GM23338 (cell line): ENCODE data around the gene RAB11FIP3.

ENCODE experiments used
- CREB1 ChIP-seq: fragments of 250-450 bp; sonication (Bioruptor Pico); IDR thresholded peaks from 2 replicates; pipeline ENCODE4 v1.5.0; 2020; ENCODE audit warnings: low read depth, mild to moderate bottlenecking, moderate library complexity
- EZH2 ChIP-seq: fragments of 200-600 bp; sonication (generic); IDR thresholded peaks from one replicate; pipeline ENCODE4 v1.8.0; 2017; ENCODE audit warnings: antibody characterized with exemption, mild to moderate bottlenecking, low read depth; ENCODE audit not compliant: unreplicated experiment
- EZH2phosphoT487 ChIP-seq: fragments of 200-600 bp; sonication (generic); IDR thresholded peaks from one replicate; pipeline ENCODE4 v1.8.1; 2018; ENCODE audit warnings: antibody characterized with exemption; ENCODE audit not compliant: unreplicated experiment
- JUNB ChIP-seq: IDR thresholded peaks from one replicate; pipeline ENCODE4 v1.6.1; 2016; ENCODE audit warnings: antibody characterized with exemption; ENCODE audit not compliant: unreplicated experiment
- NANOG ChIP-seq: IDR thresholded peaks from 2 replicates; pipeline ENCODE4 v1.6.1; 2016; ENCODE audit warnings: antibody characterized with exemption, borderline replicate concordance
- POLR2AphosphoS5 ChIP-seq: IDR thresholded peaks from 2 replicates; pipeline ENCODE4 v1.6.1; 2016; ENCODE audit warnings: antibody characterized with exemption, low read depth
- REST ChIP-seq: IDR thresholded peaks from one replicate; pipeline ENCODE4 v1.6.1; 2018; ENCODE audit warnings: antibody characterized with exemption; ENCODE audit not compliant: unreplicated experiment
- STAT1 ChIP-seq: IDR thresholded peaks from one replicate; pipeline ENCODE4 v1.6.1; 2016; ENCODE audit warnings: antibody characterized with exemption; ENCODE audit not compliant: unreplicated experiment
- ZNF114 ChIP-seq: fragments of 250-450 bp; sonication (Bioruptor Pico); IDR thresholded peaks from 2 replicates; pipeline ENCODE4 v1.5.0; 2020; ENCODE audit warnings: mild to moderate bottlenecking, moderate library complexity
- ZNF331 ChIP-seq: fragments of 250-450 bp; sonication (Bioruptor Pico); IDR thresholded peaks from 2 replicates; pipeline ENCODE4 v1.5.0; 2020; ENCODE audit warnings: low read depth, mild to moderate bottlenecking, moderate library complexity
- TF ChIP-seq, protein P1 (sequence below), 2 experiments: fragments of 200-600 bp in 1 of 2; sonication (generic) in 1 of 2; conservative IDR thresholded peaks; 2 replicates each; pipeline versions ENCODE4 v1.5.1 to v1.6.1; 2016 to 2017; ENCODE audit warnings: antibody characterized with exemption in 2 of 2, low read depth in 2 of 2, mild to moderate bottlenecking in 2 of 2, moderate library complexity in 1 of 2
- TF ChIP-seq, protein P2 (sequence below): IDR thresholded peaks from 2 replicates; pipeline ENCODE4 v1.6.1; 2016; ENCODE audit warnings: antibody characterized with exemption
- TF ChIP-seq, protein P3 (sequence below): fragments of 250-450 bp; sonication (Bioruptor Pico); IDR thresholded peaks from 2 replicates; pipeline ENCODE4 v1.5.0; 2020; ENCODE audit warnings: mild to moderate bottlenecking, moderate library complexity

- no peak for TF ChIP-seq CREB1 (CRISPR knock-in tag)
- TF ChIP-seq, protein P1, sequence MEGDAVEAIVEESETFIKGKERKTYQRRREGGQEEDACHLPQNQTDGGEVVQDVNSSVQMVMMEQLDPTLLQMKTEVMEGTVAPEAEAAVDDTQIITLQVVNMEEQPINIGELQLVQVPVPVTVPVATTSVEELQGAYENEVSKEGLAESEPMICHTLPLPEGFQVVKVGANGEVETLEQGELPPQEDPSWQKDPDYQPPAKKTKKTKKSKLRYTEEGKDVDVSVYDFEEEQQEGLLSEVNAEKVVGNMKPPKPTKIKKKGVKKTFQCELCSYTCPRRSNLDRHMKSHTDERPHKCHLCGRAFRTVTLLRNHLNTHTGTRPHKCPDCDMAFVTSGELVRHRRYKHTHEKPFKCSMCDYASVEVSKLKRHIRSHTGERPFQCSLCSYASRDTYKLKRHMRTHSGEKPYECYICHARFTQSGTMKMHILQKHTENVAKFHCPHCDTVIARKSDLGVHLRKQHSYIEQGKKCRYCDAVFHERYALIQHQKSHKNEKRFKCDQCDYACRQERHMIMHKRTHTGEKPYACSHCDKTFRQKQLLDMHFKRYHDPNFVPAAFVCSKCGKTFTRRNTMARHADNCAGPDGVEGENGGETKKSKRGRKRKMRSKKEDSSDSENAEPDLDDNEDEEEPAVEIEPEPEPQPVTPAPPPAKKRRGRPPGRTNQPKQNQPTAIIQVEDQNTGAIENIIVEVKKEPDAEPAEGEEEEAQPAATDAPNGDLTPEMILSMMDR (conservative IDR thresholded peaks at IDR 0.05; ENCODE audit: low read depth in 2 of 2) = no peak
- TF ChIP-seq POLR2AphosphoS5 = no peak
- TF ChIP-seq REST = no peak
- TF ChIP-seq EZH2phosphoT487 = no peak
- TF ChIP-seq JUNB = no peak
- TF ChIP-seq EZH2 = no peak
- TF ChIP-seq ZNF331 (CRISPR knock-in tag) = no peak
- TF ChIP-seq, protein P2, sequence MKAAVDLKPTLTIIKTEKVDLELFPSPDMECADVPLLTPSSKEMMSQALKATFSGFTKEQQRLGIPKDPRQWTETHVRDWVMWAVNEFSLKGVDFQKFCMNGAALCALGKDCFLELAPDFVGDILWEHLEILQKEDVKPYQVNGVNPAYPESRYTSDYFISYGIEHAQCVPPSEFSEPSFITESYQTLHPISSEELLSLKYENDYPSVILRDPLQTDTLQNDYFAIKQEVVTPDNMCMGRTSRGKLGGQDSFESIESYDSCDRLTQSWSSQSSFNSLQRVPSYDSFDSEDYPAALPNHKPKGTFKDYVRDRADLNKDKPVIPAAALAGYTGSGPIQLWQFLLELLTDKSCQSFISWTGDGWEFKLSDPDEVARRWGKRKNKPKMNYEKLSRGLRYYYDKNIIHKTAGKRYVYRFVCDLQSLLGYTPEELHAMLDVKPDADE = no peak
- TF ChIP-seq NANOG = no peak
- TF ChIP-seq ZNF114 (CRISPR knock-in tag) = no peak
- TF ChIP-seq, protein P3, sequence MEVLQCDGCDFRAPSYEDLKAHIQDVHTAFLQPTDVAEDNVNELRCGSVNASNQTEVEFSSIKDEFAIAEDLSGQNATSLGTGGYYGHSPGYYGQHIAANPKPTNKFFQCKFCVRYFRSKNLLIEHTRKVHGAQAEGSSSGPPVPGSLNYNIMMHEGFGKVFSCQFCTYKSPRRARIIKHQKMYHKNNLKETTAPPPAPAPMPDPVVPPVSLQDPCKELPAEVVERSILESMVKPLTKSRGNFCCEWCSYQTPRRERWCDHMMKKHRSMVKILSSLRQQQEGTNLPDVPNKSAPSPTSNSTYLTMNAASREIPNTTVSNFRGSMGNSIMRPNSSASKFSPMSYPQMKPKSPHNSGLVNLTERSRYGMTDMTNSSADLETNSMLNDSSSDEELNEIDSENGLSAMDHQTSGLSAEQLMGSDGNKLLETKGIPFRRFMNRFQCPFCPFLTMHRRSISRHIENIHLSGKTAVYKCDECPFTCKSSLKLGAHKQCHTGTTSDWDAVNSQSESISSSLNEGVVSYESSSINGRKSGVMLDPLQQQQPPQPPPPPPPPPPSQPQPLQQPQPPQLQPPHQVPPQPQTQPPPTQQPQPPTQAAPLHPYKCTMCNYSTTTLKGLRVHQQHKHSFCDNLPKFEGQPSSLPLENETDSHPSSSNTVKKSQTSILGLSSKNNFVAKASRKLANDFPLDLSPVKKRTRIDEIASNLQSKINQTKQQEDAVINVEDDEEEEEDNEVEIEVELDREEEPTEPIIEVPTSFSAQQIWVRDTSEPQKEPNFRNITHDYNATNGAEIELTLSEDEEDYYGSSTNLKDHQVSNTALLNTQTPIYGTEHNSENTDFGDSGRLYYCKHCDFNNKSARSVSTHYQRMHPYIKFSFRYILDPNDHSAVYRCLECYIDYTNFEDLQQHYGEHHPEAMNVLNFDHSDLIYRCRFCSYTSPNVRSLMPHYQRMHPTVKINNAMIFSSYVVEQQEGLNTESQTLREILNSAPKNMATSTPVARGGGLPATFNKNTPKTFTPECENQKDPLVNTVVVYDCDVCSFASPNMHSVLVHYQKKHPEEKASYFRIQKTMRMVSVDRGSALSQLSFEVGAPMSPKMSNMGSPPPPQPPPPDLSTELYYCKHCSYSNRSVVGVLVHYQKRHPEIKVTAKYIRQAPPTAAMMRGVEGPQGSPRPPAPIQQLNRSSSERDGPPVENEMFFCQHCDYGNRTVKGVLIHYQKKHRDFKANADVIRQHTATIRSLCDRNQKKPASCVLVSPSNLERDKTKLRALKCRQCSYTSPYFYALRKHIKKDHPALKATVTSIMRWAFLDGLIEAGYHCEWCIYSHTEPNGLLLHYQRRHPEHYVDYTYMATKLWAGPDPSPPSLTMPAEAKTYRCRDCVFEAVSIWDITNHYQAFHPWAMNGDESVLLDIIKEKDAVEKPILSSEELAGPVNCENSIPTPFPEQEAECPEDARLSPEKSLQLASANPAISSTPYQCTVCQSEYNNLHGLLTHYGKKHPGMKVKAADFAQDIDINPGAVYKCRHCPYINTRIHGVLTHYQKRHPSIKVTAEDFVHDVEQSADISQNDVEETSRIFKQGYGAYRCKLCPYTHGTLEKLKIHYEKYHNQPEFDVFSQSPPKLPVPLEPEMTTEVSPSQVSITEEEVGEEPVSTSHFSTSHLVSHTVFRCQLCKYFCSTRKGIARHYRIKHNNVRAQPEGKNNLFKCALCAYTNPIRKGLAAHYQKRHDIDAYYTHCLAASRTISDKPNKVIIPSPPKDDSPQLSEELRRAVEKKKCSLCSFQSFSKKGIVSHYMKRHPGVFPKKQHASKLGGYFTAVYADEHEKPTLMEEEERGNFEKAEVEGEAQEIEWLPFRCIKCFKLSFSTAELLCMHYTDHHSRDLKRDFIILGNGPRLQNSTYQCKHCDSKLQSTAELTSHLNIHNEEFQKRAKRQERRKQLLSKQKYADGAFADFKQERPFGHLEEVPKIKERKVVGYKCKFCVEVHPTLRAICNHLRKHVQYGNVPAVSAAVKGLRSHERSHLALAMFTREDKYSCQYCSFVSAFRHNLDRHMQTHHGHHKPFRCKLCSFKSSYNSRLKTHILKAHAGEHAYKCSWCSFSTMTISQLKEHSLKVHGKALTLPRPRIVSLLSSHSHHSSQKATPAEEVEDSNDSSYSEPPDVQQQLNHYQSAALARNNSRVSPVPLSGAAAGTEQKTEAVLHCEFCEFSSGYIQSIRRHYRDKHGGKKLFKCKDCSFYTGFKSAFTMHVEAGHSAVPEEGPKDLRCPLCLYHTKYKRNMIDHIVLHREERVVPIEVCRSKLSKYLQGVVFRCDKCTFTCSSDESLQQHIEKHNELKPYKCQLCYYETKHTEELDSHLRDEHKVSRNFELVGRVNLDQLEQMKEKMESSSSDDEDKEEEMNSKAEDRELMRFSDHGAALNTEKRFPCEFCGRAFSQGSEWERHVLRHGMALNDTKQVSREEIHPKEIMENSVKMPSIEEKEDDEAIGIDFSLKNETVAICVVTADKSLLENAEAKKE (CRISPR knock-in tag) = no peak
- TF ChIP-seq STAT1 = no peak
Measured at GRCh38 chr16:558298-559020, 133.0 kb downstream of the RAB11FIP3 start.
